Body of pancreas (tissue), 4 donors: ENCODE results near the gene CCNI2.

Experiments
- CTCF ChIP-seq, 7 experiments: fragments of 450-650 bp in 4 of 7; fragments of 200-600 bp in 3 of 7; sonication (generic) in 3 of 7; IDR thresholded peaks; one replicate each; pipeline ENCODE4 v1.5.1; 2016 to 2019; ENCODE audit warnings: antibody characterized with exemption in 7 of 7
- POLR2A ChIP-seq, 3 donors: fragments of 450-650 bp; IDR thresholded peaks; one replicate each; pipeline ENCODE4 v1.6.1; 2016; ENCODE audit warnings: antibody characterized with exemption in 3 of 3, mild to moderate bottlenecking in 2 of 3

DNA sequence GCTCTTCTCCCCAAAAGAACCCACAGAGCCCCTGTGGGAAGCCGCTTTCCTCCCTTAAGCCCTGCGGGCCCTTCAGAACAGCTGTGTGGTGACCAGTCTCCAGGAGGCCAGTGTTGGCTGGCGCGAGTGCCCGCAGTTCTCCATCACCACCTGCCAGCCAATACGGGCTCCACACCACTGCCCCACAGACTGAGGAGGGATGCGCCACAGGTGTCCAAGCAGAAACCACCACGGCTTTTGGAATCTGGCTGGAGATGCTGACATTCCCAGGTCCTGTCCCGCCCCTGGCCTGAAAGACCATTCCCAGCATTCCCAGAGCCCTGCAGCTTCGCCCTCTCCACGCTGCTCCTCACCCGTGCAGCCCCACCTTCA is 12.8 kb downstream of the CCNI2 start:
- no peak for TF ChIP-seq POLR2A (IDR thresholded peaks at IDR 0.05)
- no peak for TF ChIP-seq CTCF (IDR thresholded peaks at IDR 0.05)
